IMR-90 (cell line): ENCODE data around the gene TULP4. TPM values are rescaled to one million over a fixed set of nuclear protein-coding genes. Genes with fewer than 3 reads are reported as not detected.
"Not testable (repeated sequence)": the region's sequence is repeated elsewhere in the genome, so short reads cannot be mapped to it uniquely, and the experiment has no call there.

ENCODE experiments used
- ATAC-seq: fragments of 200-7000 bp; cut with Tn5 transposase; 2 replicates; pipeline ENCODE4 v1.9.1; 2020; ENCODE audit warnings: low read depth, mild to moderate bottlenecking, moderate library complexity
- BruUV-seq: library from RNA; stranded (reverse); fragments of 400-500 nt; replicated peaks from 2 replicates; lab custom pipeline; 2021; lab: Mats Ljungman, UMichigan
- CTCF ChIA-PET: fragments of 300-600 bp; formaldehyde crosslinking; extraction: SDS; loops from one replicate; lab custom pipeline; 2021; ENCODE audit warnings: antibody characterized with exemption; lab: Yijun Ruan, JAX
- POLR2A ChIA-PET: fragments of 300-600 bp; sonication (Branson Sonifier 250); formaldehyde crosslinking; loops from one replicate; lab custom pipeline; 2022; ENCODE audit warnings: antibody characterized with exemption; ENCODE audit not compliant: unreplicated experiment; lab: Charles Lee
- DNase-seq: peaks from one replicate; pipeline ENCODE4 v3.0.0; 2013
- H2AFZ ChIP-seq: replicated peaks from 2 replicates; pipeline ENCODE3; 2013; ENCODE audit warnings: low read length, mild to moderate bottlenecking; ENCODE audit not compliant: poor library complexity
- H2AK5ac ChIP-seq: 2 replicates; pipeline ENCODE4 v1.6.1; 2013; ENCODE audit warnings: low read depth, low read length, inconsistent platforms
- H2AK9ac ChIP-seq: replicated peaks from 2 replicates; pipeline ENCODE3; 2013; ENCODE audit warnings: mild to moderate bottlenecking, low read depth, low read length, moderate library complexity; ENCODE audit not compliant: poor library complexity
- H2BK120ac ChIP-seq: 2 replicates; pipeline ENCODE4 v1.6.1; 2013; ENCODE audit warnings: low read depth, low read length, inconsistent platforms
- H2BK15ac ChIP-seq: 3 replicates; pipeline ENCODE4 v1.6.1; 2013; ENCODE audit warnings: low read depth, low read length, inconsistent platforms
- H2BK20ac ChIP-seq: 2 replicates; pipeline ENCODE4 v1.6.1; 2013; ENCODE audit warnings: low read depth, mild to moderate bottlenecking, inconsistent platforms, low read length, moderate library complexity
- H2BK5ac ChIP-seq: 2 replicates; pipeline ENCODE4 v1.6.1; 2013; ENCODE audit warnings: mild to moderate bottlenecking, low read depth, low read length, inconsistent platforms; ENCODE audit not compliant: poor library complexity, severe bottlenecking
- H3K14ac ChIP-seq: replicated peaks from 2 replicates; pipeline ENCODE4 v1.6.1; 2013; ENCODE audit warnings: low read depth, low read length, inconsistent platforms
- H3K18ac ChIP-seq: 2 replicates; pipeline ENCODE4 v1.6.1; 2013; ENCODE audit warnings: low read depth, low read length, control low read depth
- H3K23ac ChIP-seq: 2 replicates; pipeline ENCODE4 v1.6.1; 2013; ENCODE audit warnings: low read depth, low read length, inconsistent platforms
- H3K27ac ChIP-seq: 2 replicates; pipeline ENCODE4 v1.5.1; 2013; ENCODE audit warnings: mild to moderate bottlenecking, control low read depth, low read length; ENCODE audit not compliant: insufficient read depth
- H3K27me3 ChIP-seq: 2 replicates; pipeline ENCODE4 v1.6.1; 2013; ENCODE audit warnings: low read length; ENCODE audit not compliant: control insufficient read depth, insufficient read depth
- H3K36me3 ChIP-seq: 2 replicates; pipeline ENCODE4 v1.6.1; 2013; ENCODE audit warnings: low read length, mixed read lengths; ENCODE audit not compliant: control insufficient read depth, insufficient read depth
- H3K4ac ChIP-seq: 2 replicates; pipeline ENCODE4 v1.6.1; 2013; ENCODE audit warnings: low read depth, low read length, inconsistent platforms
- H3K4me1 ChIP-seq: 2 replicates; pipeline ENCODE4 v1.6.1; 2013; ENCODE audit warnings: low read length, mixed read lengths; ENCODE audit not compliant: control insufficient read depth, insufficient read depth
- H3K4me2 ChIP-seq: 2 replicates; pipeline ENCODE4 v1.6.1; 2013; ENCODE audit warnings: low read depth, mild to moderate bottlenecking, control low read depth, low read length, moderate library complexity
- H3K4me3 ChIP-seq: 2 replicates; pipeline ENCODE4 v1.5.1; 2013; ENCODE audit warnings: low read depth, mild to moderate bottlenecking, control low read depth, low read length, moderate library complexity; ENCODE audit not compliant: insufficient read depth
- H3K56ac ChIP-seq: 2 replicates; pipeline ENCODE4 v1.6.1; 2013; ENCODE audit warnings: low read length, inconsistent platforms; ENCODE audit not compliant: insufficient read depth; ENCODE audit errors: extremely low read depth
- H3K79me1 ChIP-seq, 2 experiments: 2 replicates each; pipeline ENCODE4 v1.6.1; 2013; ENCODE audit warnings: low read length in 2 of 2, inconsistent platforms in 1 of 2, low read depth in 1 of 2
- H3K9ac ChIP-seq: 2 replicates; pipeline ENCODE4 v1.6.1; 2013; ENCODE audit warnings: low read depth, low read length, control low read depth
- H3K9me1 ChIP-seq: 2 replicates; pipeline ENCODE4 v1.6.1; 2013; ENCODE audit warnings: low read length, inconsistent platforms; ENCODE audit not compliant: insufficient read depth
- H3K9me3 ChIP-seq: 2 replicates; pipeline ENCODE4 v1.6.1; 2013; ENCODE audit warnings: low read length; ENCODE audit not compliant: control insufficient read depth, insufficient read depth
- H4K20me1 ChIP-seq: 2 replicates; pipeline ENCODE4 v1.6.1; 2013; ENCODE audit warnings: low read length, inconsistent platforms; ENCODE audit not compliant: insufficient read depth
- H4K5ac ChIP-seq: 2 replicates; pipeline ENCODE4 v1.6.1; 2013; ENCODE audit warnings: mild to moderate bottlenecking, low read depth, low read length, control low read depth
- H4K8ac ChIP-seq, 2 experiments: 2 replicates each; pipeline ENCODE4 v1.6.1; 2013; ENCODE audit warnings: low read depth in 2 of 2, low read length in 2 of 2, control low read depth in 1 of 2, inconsistent platforms in 1 of 2
- H4K91ac ChIP-seq: 2 replicates; pipeline ENCODE4 v1.6.1; 2013; ENCODE audit warnings: low read depth, low read length, inconsistent platforms; ENCODE audit not compliant: insufficient read depth
- WGBS, 2 experiments: methylation state at CpG; one replicate each; pipeline versions ENCODE4 v1.1.5 to v1.1.7; 2013; ENCODE audit warnings: missing lambda C conversion rate in 2 of 2; ENCODE audit not compliant: insufficient read length in 1 of 2; ENCODE audit errors: extremely low coverage in 2 of 2; 5-methylcytosine and 5-hydroxymethylcytosine counted together
- dilution Hi-C: fragments of 300-500 bp; cut with HindIII; formaldehyde crosslinking; loops from one replicate; pipeline ENCODE4 v1.14.3; 2018; ENCODE audit warnings: low sequenced_read_pairs; ENCODE audit not compliant: unreplicated experiment
- in situ Hi-C: fragments of 300-500 bp; cut with MboI; formaldehyde crosslinking; loops from 3 replicates; pipeline ENCODE4 v1.14.3; 2019; ENCODE audit warnings: low sequenced_read_pairs, inconsistent platforms, mixed read lengths
- intact Hi-C: fragments of 100-400 bp; cut with micrococcal nuclease; formaldehyde crosslinking; loops from 2 replicates; pipeline ENCODE4 v1.10.0; 2022
- polyA plus RNA-seq, 3 experiments: library from polyadenylated mRNA; depleted of rRNA; stranded (reverse); fragments of >200 nt; gene quantifications; 2 replicates each; pipeline ENCODE4 v1.2.3, GENCODE V29; 2012; ENCODE audit warnings: low replicate concordance in 1 of 3
- total RNA-seq: library from RNA; depleted of rRNA; stranded (reverse); fragments of >200 nt; gene quantifications from 2 replicates; pipeline ENCODE4 v1.2.3, GENCODE V29; 2012

The TULP4 gene
- total and polyA plus RNA-seq, 2 of the 4 experiments (the other 2 are of a cell fraction): 8.1 to 30.6 TPM

GRCh38 chr6:158350731-158351130 is 38.5 kb downstream of the TULP4 start:
- H3K27ac ChIP-seq, in situ Hi-C loops, H3K4ac ChIP-seq, H3K9ac ChIP-seq, H3K9me3 ChIP-seq, H4K20me1 ChIP-seq, H3K23ac ChIP-seq, H2AK5ac ChIP-seq, H2BK5ac ChIP-seq, H3K9me1 ChIP-seq, POLR2A ChIA-PET, ATAC-seq, CTCF ChIA-PET, BruUV-seq, DNase-seq, H2AK9ac ChIP-seq, H2AFZ ChIP-seq, H3K56ac ChIP-seq, H3K27me3 ChIP-seq, H4K91ac ChIP-seq, H4K8ac ChIP-seq, H3K4me2 ChIP-seq, H2BK20ac ChIP-seq, H3K4me3 ChIP-seq, H3K14ac ChIP-seq, H3K4me1 ChIP-seq, H2BK120ac ChIP-seq, H4K5ac ChIP-seq, H3K36me3 ChIP-seq, H3K18ac ChIP-seq, dilution Hi-C loops, H2BK15ac ChIP-seq: not testable (repeated sequence)
- WGBS, 2 experiments: no CpG with 5 or more reads among the region's 7 CpGs
- peaks cover 17 to 20% of the 10 kb centered on the region in 2 experiments for H3K79me1 ChIP-seq
- intact Hi-C loops: loop anchor here (10.0 kb wide), 1 partner anchor 116 kb away; no protein-coding TSS in a partner anchor
